ENCODE results near the gene ZBED4. TPM values are rescaled to one million over a fixed set of nuclear protein-coding genes. Genes with fewer than 3 reads are reported as not detected.

ZBED4 gene
- total and polyA plus RNA-seq, 2 experiments from 2014 or later = 8.5 to 31.9 TPM

DNA sequence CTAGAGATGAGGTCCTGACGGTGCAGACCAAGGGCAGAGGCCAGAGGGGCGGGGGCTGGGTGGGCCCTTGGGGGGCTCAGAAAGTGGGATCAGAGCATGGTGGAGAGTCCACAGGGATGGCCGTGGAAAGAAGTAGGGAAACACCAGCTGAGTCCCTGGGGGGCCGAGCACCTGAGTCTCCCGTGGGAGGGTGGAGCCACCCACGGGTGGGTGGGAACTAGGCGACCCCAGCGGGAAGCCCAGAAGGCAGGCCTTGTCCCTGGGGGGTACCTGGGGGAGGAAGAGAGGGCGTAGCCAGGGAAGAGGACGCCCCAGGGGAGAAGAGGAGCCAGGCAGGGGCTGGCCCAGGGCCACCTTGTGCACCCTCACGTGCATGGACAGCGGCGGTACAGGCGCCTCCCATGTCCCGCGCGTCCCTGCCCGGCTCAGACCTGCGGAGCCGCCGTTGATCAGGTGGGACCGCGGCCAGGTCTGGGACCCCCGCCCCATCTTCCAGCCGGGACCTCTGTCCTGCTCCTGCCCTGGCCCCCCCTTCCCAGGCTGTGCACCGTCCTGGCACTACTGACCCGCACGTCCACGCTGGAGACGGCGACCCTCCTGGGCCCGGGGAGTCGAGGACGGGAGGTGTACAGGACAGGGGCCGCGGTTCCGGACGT is 75.0 kb downstream of the ZBED4 start:
- peak overlapping the region; percentile 41; the same call in 1 of the 2 replicates for H3K4me3 ChIP-seq
- peaks cover 9% of the 10 kb centered on the region for H3K27me3 ChIP-seq (ENCODE audit: insufficient read depth)
- peak; percentile 33 for ATAC-seq
- no peak overlapping the region for H2AFZ ChIP-seq
- H3K9me3 Mint-ChIP-seq = no peaks in the 10 kb centered on the region
- H3K79me2 ChIP-seq (replicated peaks; ENCODE audit: insufficient read depth) = no peaks in the 10 kb centered on the region
- H3K27ac ChIP-seq (ENCODE audit: low read depth) = no peak overlapping the region
- peak overlapping the region; percentile 66 for H3K4me2 ChIP-seq
- H3K9me2 ChIP-seq (ENCODE audit: insufficient read depth) = no peaks in the 10 kb centered on the region
- peaks cover 2% of the 10 kb centered on the region; the same call in 1 of the 3 replicates for H3K36me3 Mint-ChIP-seq (ENCODE audit: low read depth)
- TF ChIP-seq STAT1 (IDR thresholded peaks at IDR 0.05; ENCODE audit: unreplicated experiment) (no peak), ZNF331 (CRISPR knock-in tag; IDR thresholded peaks at IDR 0.05; ENCODE audit: low read depth) (no peak), POLR2AphosphoS5 (IDR thresholded peaks at IDR 0.05; ENCODE audit: low read depth) (no peak), CTCF (conservative IDR thresholded peaks at IDR 0.05; ENCODE audit: low read depth in 2 of 2) (no peak), NANOG (IDR thresholded peaks at IDR 0.05; ENCODE audit: borderline replicate concordance) (no peak), REST (IDR thresholded peaks at IDR 0.05; ENCODE audit: unreplicated experiment) (no peak), ZNF462 (CRISPR knock-in tag; IDR thresholded peaks at IDR 0.05) (no peak), ZNF114 (CRISPR knock-in tag; IDR thresholded peaks at IDR 0.05) (no peak), JUNB (IDR thresholded peaks at IDR 0.05; ENCODE audit: unreplicated experiment) (no peak), EZH2phosphoT487 (IDR thresholded peaks at IDR 0.05; ENCODE audit: unreplicated experiment) (no peak), ETS1 (IDR thresholded peaks at IDR 0.05) (no peak), CREB1 (CRISPR knock-in tag; IDR thresholded peaks at IDR 0.05; ENCODE audit: low read depth) (no peak), EZH2 (IDR thresholded peaks at IDR 0.05; ENCODE audit: low read depth, unreplicated experiment) (no peak)
- H3K27me3 Mint-ChIP-seq (ENCODE audit: insufficient read depth, low read depth, poor library complexity) = peaks cover 21% of the 10 kb centered on the region
- no peaks in the 10 kb centered on the region; the same call in 1 of the 2 replicates for H3F3A ChIP-seq (replicated peaks; ENCODE audit: low read depth)
- no peaks in the 10 kb centered on the region; the same call in 1 of the 2 replicates for H3K4me1 ChIP-seq (ENCODE audit: insufficient read depth)
- H3K36me3 ChIP-seq (ENCODE audit: insufficient read depth) = no peaks in the 10 kb centered on the region
- DNase-seq (ENCODE audit: low spot score) = peak; percentile 52
- no peaks in the 10 kb centered on the region for H4K20me1 ChIP-seq (replicated peaks; ENCODE audit: insufficient read depth)
- no peak overlapping the region for H3K27ac Mint-ChIP-seq
- H3K4me1 Mint-ChIP-seq = peaks cover 13% of the 10 kb centered on the region
- H3K4me3 Mint-ChIP-seq = no peak overlapping the region
